Aorta (tissue), 5 donors: ENCODE results near the gene WSCD2. TPM values are rescaled to one million over a fixed set of nuclear protein-coding genes. Genes with fewer than 3 reads are reported as not detected.
A peak's percentile ranks its signal among the peaks of the same experiment; 100 is the strongest.

Source experiments
- ATAC-seq: fragments of 200-7000 bp; cut with Tn5 transposase; one replicate; pipeline ENCODE4 v1.9.1; 2022; ENCODE audit warnings: moderate library complexity; ENCODE audit not compliant: low FRiP score
- DNase-seq, 2 donors: peaks; one replicate each; pipeline ENCODE4 v3.0.0-alpha.2; 2020
- H3K27ac ChIP-seq, 2 donors: one replicate each; pipeline ENCODE4 v1.5.1; 2013; ENCODE audit warnings: low read length in 2 of 2, mild to moderate bottlenecking in 2 of 2, moderate library complexity in 2 of 2, control low read depth in 1 of 2, inconsistent platforms in 1 of 2, low read depth in 1 of 2
- H3K27me3 ChIP-seq, 2 donors: one replicate each; pipeline ENCODE4 v1.6.1; 2013; ENCODE audit warnings: control low read depth in 1 of 2, low read length in 1 of 2, mild to moderate bottlenecking in 1 of 2, moderate library complexity in 1 of 2; ENCODE audit not compliant: insufficient read depth in 2 of 2, control insufficient read depth in 1 of 2
- H3K36me3 ChIP-seq, 2 donors: one replicate each; pipeline ENCODE4 v1.6.1; 2013; ENCODE audit warnings: control low read depth in 1 of 2, low read length in 1 of 2, mild to moderate bottlenecking in 1 of 2; ENCODE audit not compliant: insufficient read depth in 2 of 2, control insufficient read depth in 1 of 2
- H3K4me1 ChIP-seq, 2 donors: one replicate each; pipeline ENCODE4 v1.6.1; 2013; ENCODE audit warnings: low read length in 2 of 2, control low read depth in 1 of 2, mild to moderate bottlenecking in 1 of 2, moderate library complexity in 1 of 2; ENCODE audit not compliant: insufficient read depth in 2 of 2, control insufficient read depth in 1 of 2
- H3K4me3 ChIP-seq, 2 donors: one replicate each; pipeline ENCODE4 v1.5.1; 2013; ENCODE audit warnings: low read length in 2 of 2, control low read depth in 1 of 2, mild to moderate bottlenecking in 1 of 2
- H3K9me3 ChIP-seq: one replicate; pipeline ENCODE4 v1.6.1; 2013; ENCODE audit warnings: mild to moderate bottlenecking, low read length; ENCODE audit not compliant: control insufficient read depth
- WGBS, 2 donors: extraction: QIAGEN DNeasy Blood & Tissue Kit; methylation state at CpG; one replicate each; pipeline ENCODE4 v1.1.7; 2013; 5-methylcytosine and 5-hydroxymethylcytosine counted together
- intact Hi-C, 2 donors: fragments of 100-400 bp; cut with DNase I; formaldehyde crosslinking; loops; one replicate each; pipeline versions ENCODE4 v1.14.2 to v1.15.0; 2022
- polyA plus RNA-seq, 2 donors: library from polyadenylated mRNA; stranded (reverse); fragments of 200-250 nt; gene quantifications; one replicate each; pipeline ENCODE4 v1.2.3, GENCODE V29; 2013
- total RNA-seq, 2 donors: library from RNA; stranded (reverse); fragmentation: NEBNext Ultra II Directional; extraction: Animal tissue kit (Norgen Biotek cat#: 25700); gene quantifications; one replicate each; pipeline ENCODE4 v1.2.1, GENCODE V29; 2021
- donor health status: healthy with polysubstance abuse.
- donor health status: Bipolar disorder and iron deficiency.
- donor health status: DM: no; HTN: no; CAD: no.
- donor health status: DM: no; HTN: no; CAD: no.
- donor health status: DM: yes; HTN: yes; CAD: no.

Gene WSCD2
- total and polyA plus RNA-seq, 4 donors: 0.75 to 9.7 (median 5.6) TPM; not detected in 1

DNA sequence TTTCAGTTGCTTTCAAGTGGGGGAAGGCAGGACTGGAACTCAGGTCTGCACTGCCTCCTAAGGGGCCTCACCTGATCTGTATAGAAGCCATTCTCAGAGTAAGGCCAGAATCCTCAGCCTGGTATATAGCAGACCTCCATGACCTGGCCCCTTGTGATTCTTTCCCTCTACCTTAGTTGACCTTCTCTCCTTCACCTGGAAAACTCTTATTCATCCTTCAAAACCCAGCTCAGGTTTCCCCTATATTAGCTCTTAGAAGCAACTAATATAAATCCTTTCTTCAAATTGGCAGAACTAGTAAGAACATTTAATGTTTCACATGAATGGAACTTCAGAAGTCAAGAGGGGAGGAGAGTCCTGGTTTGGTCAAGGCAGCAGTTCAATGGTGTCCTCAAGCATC, 26.0 kb upstream of the WSCD2 start:
- no peak for ATAC-seq
- H3K36me3 ChIP-seq: no peaks in the 10 kb centered on the region
- peaks cover 0 to 2% of the 10 kb centered on the region in 2 donors for H3K27me3 ChIP-seq
- no peak overlapping the region for H3K4me3 ChIP-seq
- no peak for DNase-seq
- intact Hi-C loops: loop anchor here in 1 of 2 donors (5.0 kb wide), 1 partner anchor 409 kb away; no protein-coding TSS in a partner anchor
- no peaks in the 10 kb centered on the region for H3K9me3 ChIP-seq
- H3K4me1 ChIP-seq: no peaks in the 10 kb centered on the region
- no peak overlapping the region for H3K27ac ChIP-seq

- ATAC-seq (no peak), DNase-seq (no peak)
- Histone ChIP-seq H3K9me3 (no peaks in the 10 kb centered on the region), H3K27ac (no peak overlapping the region), H3K4me3 (no peak overlapping the region), H3K36me3 (no peaks in the 10 kb centered on the region), H3K27me3 (peaks cover 0 to 2% of the 10 kb centered on the region in 2 donors), H3K4me1 (no peaks in the 10 kb centered on the region)
- 77 to 78% methylated on average over 3 of the region's 3 CpGs for WGBS, 2 donors
- intact Hi-C loops: loop anchor here in 1 of 2 donors (5.0 kb wide), 1 partner anchor 409 kb away; no protein-coding TSS in a partner anchor
These were observed 25.6 kb upstream of the WSCD2 start for GRCh38 chr12:108103517-108103916.

GRCh38 chr12:108104657-108105056, 24.4 kb upstream of the WSCD2 start:
- ATAC-seq: no peak
- Histone ChIP-seq H3K4me3 (no peak overlapping the region), H3K27ac (no peak overlapping the region), H3K4me1 (no peaks in the 10 kb centered on the region), H3K27me3 (peaks cover 0 to 2% of the 10 kb centered on the region in 2 donors), H3K36me3 (no peaks in the 10 kb centered on the region), H3K9me3 (no peaks in the 10 kb centered on the region)
- 50 to 58% methylated on average over 1 of the region's 1 CpG for WGBS, 2 donors
- DNase-seq: no peak
- intact Hi-C loops: loop anchor here in 1 of 2 donors (5.0 kb wide), 1 partner anchor 408 kb away; no protein-coding TSS in a partner anchor

DNA sequence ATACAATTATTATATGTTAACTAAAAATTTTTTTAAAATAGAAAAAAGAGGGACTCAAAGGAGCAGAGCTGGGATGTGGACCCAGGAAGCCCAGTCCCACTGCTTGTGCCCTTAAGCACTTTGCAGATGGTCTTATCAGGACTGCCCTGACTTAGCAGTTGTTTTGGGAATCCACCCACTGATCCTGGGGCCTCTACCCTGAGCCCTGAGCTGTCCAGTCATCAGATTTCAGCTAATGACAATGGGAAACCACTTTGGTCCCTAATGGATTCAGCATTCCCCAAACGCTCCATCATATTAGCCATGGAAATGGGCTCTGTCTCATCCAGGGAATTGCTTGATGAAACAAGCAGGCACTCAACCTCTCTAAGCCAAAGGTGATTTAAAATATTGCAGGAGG, 22.5 kb upstream of the WSCD2 start:
- no peak for ATAC-seq
- 79 to 84% methylated on average over 1 of the region's 1 CpG for WGBS, 2 donors
- no peak overlapping the region for H3K27ac ChIP-seq
- no peaks in the 10 kb centered on the region for H3K27me3 ChIP-seq
- H3K36me3 ChIP-seq: no peaks in the 10 kb centered on the region
- H3K4me3 ChIP-seq: no peak overlapping the region
- H3K9me3 ChIP-seq: no peaks in the 10 kb centered on the region
- no peaks in the 10 kb centered on the region for H3K4me1 ChIP-seq
- intact Hi-C loops: no loop called here
- no peak for DNase-seq

- Histone ChIP-seq H3K4me1 (no peaks in the 10 kb centered on the region), H3K4me3 (no peak overlapping the region), H3K27ac (no peak overlapping the region), H3K27me3 (no peaks in the 10 kb centered on the region), H3K36me3 (no peaks in the 10 kb centered on the region), H3K9me3 (no peaks in the 10 kb centered on the region)
- DNase-seq (no peak), ATAC-seq (no peak)
- intact Hi-C loops: no loop called here
- WGBS, 2 donors: 85 to 87% methylated on average over 4 of the region's 4 CpGs
These were observed 21.8 kb upstream of the WSCD2 start for GRCh38 chr12:108107293-108107692.

DNA sequence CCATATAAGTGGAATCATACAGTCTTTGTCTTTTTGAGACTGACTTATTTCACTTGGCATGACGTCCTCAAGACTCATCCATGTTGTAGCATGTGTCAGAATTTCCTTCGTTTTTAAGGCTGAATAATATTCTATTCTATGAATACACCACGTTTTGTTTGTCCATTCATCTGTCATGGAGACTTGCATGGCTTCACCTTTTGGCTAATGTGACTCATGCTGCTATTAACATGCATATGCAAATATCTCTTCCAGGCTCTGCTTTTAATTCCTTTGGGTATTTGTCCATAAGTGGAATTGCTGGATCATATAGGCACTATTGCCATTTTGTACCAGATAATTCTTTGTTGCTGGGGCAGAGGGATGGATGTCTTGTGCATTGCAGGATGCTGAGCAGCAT, 19.6 kb upstream of the WSCD2 start:
- Histone ChIP-seq H3K27ac (no peak overlapping the region), H3K27me3 (no peaks in the 10 kb centered on the region), H3K4me1 (no peaks in the 10 kb centered on the region), H3K4me3 (no peak overlapping the region), H3K36me3 (no peaks in the 10 kb centered on the region), H3K9me3 (no peaks in the 10 kb centered on the region)
- WGBS, 2 donors: 63 to 69% methylated on average over 3 of the region's 3 CpGs
- intact Hi-C loops: no loop called here
- no peak for ATAC-seq
- no peak for DNase-seq

DNA sequence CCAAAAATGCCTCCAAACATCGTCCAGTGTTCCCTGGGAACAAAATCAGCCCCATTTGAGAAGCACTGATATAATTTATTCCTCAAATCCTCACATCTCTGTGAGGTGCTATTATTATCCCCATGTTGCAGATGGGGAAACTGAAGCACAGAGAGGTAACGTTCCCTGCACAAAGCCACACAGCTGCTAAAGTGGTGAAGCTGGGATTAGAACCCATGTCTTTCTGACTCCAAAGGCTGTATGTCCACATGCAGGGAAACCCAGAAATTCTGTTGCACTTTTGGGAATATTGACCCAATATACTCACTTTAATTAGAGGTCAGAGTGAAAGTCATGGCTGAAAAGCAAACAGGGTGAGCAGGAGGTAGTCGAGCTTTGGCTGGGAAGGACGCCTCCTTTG, 19.1 kb upstream of the WSCD2 start:
- H3K36me3 ChIP-seq: no peaks in the 10 kb centered on the region
- no peaks in the 10 kb centered on the region for H3K27me3 ChIP-seq
- DNase-seq (no peak), ATAC-seq (no peak)
- WGBS, 2 donors: 76 to 91% methylated on average over 4 of the region's 4 CpGs
- no peaks in the 10 kb centered on the region for H3K9me3 ChIP-seq
- intact Hi-C loops: loop anchor here in 1 of 2 donors (10.0 kb wide), 1 partner anchor 195 kb away; no protein-coding TSS in a partner anchor
- H3K4me1 ChIP-seq: no peaks in the 10 kb centered on the region
- no peak overlapping the region for H3K4me3 ChIP-seq
- H3K27ac ChIP-seq: no peak overlapping the region

DNA sequence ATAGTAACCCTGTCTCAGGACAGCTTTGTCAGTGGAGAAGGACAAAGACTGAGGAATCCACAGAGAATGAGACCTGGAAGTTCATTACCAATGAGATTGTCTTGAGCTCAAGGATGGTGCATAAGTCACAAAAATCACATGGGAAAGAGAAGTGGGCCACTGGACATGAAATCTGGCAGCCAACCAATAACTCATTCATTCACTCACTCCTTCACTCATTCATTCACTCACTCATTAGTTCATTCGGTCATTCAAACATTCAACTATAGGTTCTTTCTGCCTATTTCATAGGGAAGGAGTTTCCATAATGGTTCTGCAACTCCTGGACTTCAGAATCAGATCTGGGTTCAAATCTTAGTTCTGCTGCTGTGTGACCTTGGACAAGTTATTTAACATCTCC, 18.2 kb upstream of the WSCD2 start:
- intact Hi-C loops: loop anchor here in 1 of 2 donors (10.0 kb wide), 1 partner anchor 194 kb away; no protein-coding TSS in a partner anchor
- DNase-seq (no peak), ATAC-seq (no peak)
- Histone ChIP-seq H3K36me3 (no peaks in the 10 kb centered on the region), H3K9me3 (no peaks in the 10 kb centered on the region), H3K27ac (no peak overlapping the region), H3K4me3 (no peak overlapping the region), H3K4me1 (no peaks in the 10 kb centered on the region), H3K27me3 (no peaks in the 10 kb centered on the region)
- 97 to 100% methylated on average over 1 of the region's 1 CpG for WGBS, 2 donors

- H3K27ac ChIP-seq: peak overlapping the region in 1 of 2 donors; percentile 61
- intact Hi-C loops: loop anchor here in 1 of 2 donors (10.0 kb wide), 1 partner anchor 192 kb away; no protein-coding TSS in a partner anchor
- H3K4me3 ChIP-seq: no peak overlapping the region
- DNase-seq (peak; percentile 69 to 79), ATAC-seq (peak; percentile 65)
- H3K27me3 ChIP-seq: no peaks in the 10 kb centered on the region
- WGBS, 2 donors: 61 to 64% methylated on average over 11 of the region's 11 CpGs
- no peaks in the 10 kb centered on the region for H3K4me1 ChIP-seq
- H3K9me3 ChIP-seq: no peaks in the 10 kb centered on the region
- H3K36me3 ChIP-seq: no peaks in the 10 kb centered on the region
These were observed 16.1 kb upstream of the WSCD2 start for GRCh38 chr12:108112832-108113556.
